WTC11 (cell line): ENCODE data around the gene ENAH.

ENCODE experiments used
- CREB1 ChIP-seq: sonication (generic); formaldehyde crosslinking; IDR thresholded peaks from 2 replicates; pipeline ENCODE4 v1.8.0; 2023; ENCODE audit warnings: mild to moderate bottlenecking, missing genetic modification reagents
- CTCF ChIP-seq: fragments of 200-600 bp; IDR thresholded peaks from 2 replicates; pipeline ENCODE4 v1.8.0; 2022; ENCODE audit warnings: antibody characterized with exemption
- GTF2I ChIP-seq: fragments of 250-450 bp; sonication (Bioruptor Pico); conservative IDR thresholded peaks from 2 replicates; pipeline ENCODE4 v1.4.0; 2021; ENCODE audit warnings: mild to moderate bottlenecking
- NR1H2 ChIP-seq: sonication (generic); formaldehyde crosslinking; IDR thresholded peaks from 2 replicates; pipeline ENCODE4 v1.9.0; 2021; ENCODE audit warnings: mild to moderate bottlenecking, moderate library complexity, missing genetic modification reagents
- ZNF121 ChIP-seq: sonication (generic); formaldehyde crosslinking; IDR thresholded peaks from 2 replicates; pipeline ENCODE4 v1.8.0; 2023; ENCODE audit warnings: missing genetic modification reagents
- TF ChIP-seq, protein P1 (sequence below): sonication (generic); formaldehyde crosslinking; conservative IDR thresholded peaks from 2 replicates; pipeline ENCODE4 v1.8.1; 2022; ENCODE audit warnings: mild to moderate bottlenecking, missing genetic modification reagents

GRCh38 chr1:225684741-225685140 is 31.8 kb upstream of the ENAH start:
- TF ChIP-seq CREB1 (CRISPR knock-in tag) (no peak), GTF2I (no peak), NR1H2 (CRISPR knock-in tag) (no peak), CTCF (no peak), ZNF121 (CRISPR knock-in tag) (no peak)
- TF ChIP-seq, protein P1, sequence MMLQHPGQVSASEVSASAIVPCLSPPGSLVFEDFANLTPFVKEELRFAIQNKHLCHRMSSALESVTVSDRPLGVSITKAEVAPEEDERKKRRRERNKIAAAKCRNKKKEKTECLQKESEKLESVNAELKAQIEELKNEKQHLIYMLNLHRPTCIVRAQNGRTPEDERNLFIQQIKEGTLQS (CRISPR knock-in tag), result no peak
